ENCODE results near the gene TRIP4.

Gene TRIP4

GRCh38 chr15:64447536-64448315, 60.1 kb downstream of the TRIP4 start:
- DNase-seq (ENCODE audit: low read depth in 2 of 2) = no peak

GRCh38 chr15:64452988-64453688, 65.5 kb downstream of the TRIP4 start:
- no peak for DNase-seq (ENCODE audit: low read depth in 2 of 2)

DNA sequence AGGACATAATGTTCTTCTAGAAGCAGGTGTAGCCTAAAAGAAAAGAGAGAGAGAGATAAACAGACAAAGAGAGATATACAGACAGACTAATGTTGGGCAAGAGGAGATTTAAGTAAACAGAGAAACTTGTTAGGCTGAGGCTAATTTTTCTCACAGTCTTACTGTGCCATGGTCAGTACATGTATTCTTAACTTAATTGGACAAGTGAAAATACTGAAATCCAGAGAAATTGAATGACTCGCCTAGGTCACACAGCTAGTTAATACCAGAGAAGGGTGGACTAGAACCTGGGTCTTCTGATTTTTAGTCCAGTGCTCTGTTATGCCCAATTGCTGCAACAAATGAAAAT, 66.0 kb downstream of the TRIP4 start:
- no peak for DNase-seq (ENCODE audit: low read depth in 2 of 2)

DNA sequence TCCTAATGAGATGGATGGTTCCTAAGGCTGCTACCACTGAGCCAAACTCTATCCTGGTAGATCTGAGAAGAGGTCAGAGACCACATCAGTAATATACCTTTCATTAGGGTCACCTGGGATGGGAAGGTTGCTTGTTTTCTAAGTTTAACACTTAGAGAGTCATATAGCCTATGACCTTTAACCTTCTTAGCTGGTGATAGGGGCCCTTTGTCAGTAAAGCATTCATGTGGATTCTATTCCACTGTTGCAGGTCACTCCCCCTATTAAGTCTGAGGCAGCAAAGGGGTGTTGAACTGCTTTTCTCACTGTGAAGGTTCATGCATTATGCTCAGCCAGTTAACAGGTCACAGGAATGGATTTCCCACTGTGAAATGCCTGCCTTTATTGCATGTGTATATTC, 66.6 kb downstream of the TRIP4 start:
- no peak for DNase-seq (ENCODE audit: low read depth in 2 of 2)

- DNase-seq (ENCODE audit: low read depth in 2 of 2) = no peak
Observed at GRCh38 chr15:64455961-64456371, 68.3 kb downstream of the TRIP4 start.

DNA sequence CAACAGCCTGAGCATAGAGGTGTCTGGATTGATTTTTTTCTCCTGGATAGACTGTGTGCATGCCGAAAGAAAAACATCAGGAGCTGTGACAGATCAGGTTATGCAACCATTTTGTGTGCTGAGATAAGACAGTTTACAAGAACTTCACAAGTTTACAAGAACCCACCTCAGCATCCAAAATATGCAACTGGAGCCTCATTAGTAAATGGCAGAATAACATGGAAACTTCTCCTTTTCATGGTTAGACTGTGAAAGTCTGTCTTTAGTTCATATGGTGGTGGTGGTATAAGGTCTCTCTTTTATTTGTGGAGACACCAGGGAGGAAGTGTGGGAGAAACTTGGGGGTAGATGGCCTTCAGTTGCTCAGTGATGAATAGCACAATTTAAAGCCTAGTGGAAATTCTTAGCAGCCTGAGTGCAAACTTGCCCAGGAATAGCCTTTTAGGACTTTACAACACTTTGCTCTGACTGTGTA, 69.0 kb downstream of the TRIP4 start:
- DNase-seq (ENCODE audit: low read depth in 2 of 2) = no peak

DNA sequence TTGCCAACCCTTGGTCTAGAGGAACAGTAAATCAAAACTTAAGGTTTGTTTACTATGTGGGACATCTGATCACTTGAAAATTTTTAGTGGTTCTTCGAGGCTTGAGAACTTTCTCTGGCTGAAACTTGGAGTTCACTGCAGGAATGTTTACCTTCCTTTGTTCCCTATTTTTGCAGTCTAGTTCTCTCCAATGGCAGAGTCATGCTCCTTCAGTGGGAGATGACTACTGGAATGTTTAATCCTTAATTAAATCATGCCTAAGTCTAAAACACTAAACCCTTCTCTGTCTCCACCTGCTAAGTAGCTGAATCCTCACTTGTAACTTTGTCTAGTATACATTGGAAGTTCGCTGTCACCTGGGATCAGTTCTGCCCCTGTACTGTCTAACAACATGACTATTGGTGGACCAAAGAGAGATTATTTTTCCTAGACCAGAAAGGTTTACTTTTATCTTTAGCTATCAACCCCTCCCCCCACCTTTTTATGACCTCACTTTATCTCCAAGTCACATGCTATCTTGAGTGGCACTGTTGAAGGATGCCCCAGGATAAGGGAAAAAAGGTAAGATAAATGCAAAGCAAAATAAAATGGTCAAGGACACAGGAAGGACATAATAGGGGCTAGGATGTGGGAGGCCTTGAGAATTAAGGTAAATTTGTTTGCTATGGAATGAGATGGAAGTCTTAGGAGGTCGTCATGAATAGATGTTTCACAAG, 71.6 kb downstream of the TRIP4 start:
- DNase-seq (ENCODE audit: low read depth in 2 of 2) = no peak

- DNase-seq (ENCODE audit: low read depth in 2 of 2) = peak; percentile 86 to 92
Observed at GRCh38 chr15:64460206-64460723, 72.6 kb downstream of the TRIP4 start, which contains the start of gene ZNF609. Gene ZNF609, plus strand, starts transcription at chr15:64460578. Its CDS starts 38,842 bp downstream, at chr15:64499420.

DNA sequence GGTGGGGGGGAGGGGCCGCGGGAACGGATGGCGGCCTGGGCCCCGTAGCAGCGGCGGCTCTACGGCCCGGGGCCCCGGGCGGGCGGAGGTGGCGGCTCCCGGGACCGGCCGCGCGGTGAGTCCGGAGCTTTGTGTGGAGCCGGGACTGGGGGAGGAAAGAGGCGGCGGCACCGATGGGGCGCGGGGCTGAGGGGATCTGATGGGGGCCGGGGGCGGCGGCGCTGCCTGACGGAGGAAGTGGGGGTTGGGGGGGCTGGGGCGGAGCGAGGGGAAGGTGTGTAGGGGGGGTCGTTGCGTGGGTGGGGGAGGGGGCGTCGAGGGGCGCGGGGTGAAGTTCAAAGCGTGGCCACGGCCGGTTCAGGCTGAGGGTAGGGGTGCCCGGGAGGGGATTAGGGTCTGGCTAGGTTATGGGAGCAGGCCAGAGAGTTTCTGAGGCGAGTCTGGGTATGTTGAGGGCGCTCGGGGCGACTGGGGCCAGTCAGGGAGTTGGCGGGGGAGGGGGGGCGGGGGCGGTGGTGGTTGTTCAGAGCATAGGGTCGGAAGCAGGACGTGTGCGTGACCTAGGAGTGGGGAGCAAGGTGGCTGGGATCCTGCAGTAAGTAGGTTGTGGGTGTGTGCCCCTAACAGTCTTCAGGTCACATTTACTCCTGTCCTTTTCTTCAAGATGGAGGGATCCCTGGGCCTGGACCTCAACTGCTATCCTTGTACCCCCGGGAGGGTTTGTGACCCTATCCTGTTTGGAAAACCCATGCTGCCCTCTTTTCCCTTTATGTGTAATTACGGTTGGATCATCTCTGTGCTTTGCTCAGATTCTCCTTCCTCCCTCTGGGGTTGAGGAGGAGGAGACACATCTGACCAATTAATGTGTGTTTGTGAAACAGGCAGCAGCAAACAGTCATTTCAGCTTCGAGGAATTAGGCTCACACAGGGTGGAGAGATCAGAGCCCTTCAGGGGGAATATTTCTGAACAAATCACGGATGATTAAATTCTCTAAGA, 73.4 kb downstream of the TRIP4 start:
- no peak for DNase-seq (ENCODE audit: low read depth in 2 of 2)

DNA sequence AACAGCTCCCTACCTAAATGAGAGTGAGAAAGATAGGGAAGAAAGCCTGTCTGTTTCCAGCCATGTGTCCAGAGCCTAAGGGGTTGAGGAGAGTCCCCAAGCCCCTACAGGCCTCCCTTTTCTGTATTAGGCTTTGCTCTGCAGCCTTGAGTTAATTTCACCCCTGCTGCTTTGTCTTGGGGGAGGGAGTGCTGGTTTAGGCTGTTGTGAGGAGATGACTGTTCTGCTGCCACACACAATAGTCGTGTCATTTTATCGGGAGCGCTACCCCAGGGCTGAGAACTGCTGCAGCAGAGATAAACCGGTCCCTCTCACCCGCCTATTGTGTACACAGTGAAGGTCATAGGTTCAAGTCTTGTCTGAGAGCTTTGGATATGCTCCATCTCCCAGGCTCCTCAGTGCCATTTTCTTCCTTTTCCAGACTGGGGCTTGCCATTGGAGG, 74.1 kb downstream of the TRIP4 start:
- DNase-seq (ENCODE audit: low read depth in 2 of 2) = no peak

- no peak for DNase-seq (ENCODE audit: low read depth in 2 of 2)
Observed at GRCh38 chr15:64462492-64462891, 74.9 kb downstream of the TRIP4 start.

DNA sequence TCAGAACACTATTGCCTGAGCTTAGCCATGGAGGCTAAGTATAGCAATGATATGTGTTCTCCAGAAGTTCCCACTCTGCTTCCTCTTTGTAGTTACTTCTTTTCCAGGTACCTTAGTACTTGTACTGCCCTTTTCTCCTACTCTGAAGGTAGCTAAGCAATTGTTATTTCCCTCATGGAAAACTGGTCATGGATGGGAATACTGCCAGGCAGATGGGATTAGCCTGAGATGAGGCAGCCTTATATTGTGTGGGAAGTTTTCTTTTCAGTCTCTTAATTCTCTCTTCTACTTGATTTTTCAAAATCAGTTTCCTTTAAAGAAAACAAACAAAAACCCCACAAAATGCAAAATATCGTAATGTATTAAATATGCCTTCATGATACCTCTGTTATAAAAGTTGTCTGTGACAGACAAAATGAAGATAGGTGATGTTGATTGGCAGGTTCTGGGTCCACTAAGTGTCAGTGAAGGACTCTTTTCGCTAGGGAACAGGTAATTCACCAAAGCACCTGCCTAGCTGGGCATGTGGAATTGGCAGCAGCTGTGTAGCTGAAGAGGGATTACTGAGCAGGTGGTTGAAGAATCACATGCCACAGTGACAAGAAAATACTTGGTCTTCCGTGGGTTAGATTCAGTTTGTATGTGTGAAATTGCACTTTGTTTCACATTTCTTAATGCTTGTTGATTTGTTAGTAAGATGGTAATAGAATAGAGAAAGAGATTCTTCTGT, 76.8 kb downstream of the TRIP4 start:
- DNase-seq (ENCODE audit: low read depth in 2 of 2) = no peak

GRCh38 chr15:64466408-64467141, 78.9 kb downstream of the TRIP4 start:
- DNase-seq (ENCODE audit: low read depth in 2 of 2) = no peak

DNA sequence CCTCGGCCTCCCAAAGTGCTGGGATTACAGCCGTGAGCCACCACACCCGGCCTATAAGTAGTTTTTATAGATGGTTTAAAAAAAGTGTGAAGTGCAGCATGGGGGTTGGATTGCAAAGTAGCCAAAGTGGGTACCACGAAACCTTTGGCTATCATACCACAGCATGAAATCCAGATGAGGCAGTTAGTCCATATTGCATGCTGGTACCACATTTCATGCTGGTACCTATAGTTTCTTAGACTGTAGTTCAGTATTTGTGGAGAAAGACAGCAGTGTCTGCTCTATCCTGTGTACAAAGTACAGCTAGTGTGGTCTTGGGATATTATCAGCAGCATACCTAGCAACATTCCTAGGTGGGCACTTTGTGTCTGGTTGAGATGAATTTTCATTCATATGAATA, 84.5 kb downstream of the TRIP4 start:
- DNase-seq (ENCODE audit: low read depth in 2 of 2) = no peak

- no peak for DNase-seq (ENCODE audit: low read depth in 2 of 2)
Observed at GRCh38 chr15:64474846-64475245, 87.2 kb downstream of the TRIP4 start.

- DNase-seq (ENCODE audit: low read depth in 2 of 2) = no peak
Observed at GRCh38 chr15:64476550-64476949, 88.9 kb downstream of the TRIP4 start.

- DNase-seq (ENCODE audit: low read depth in 2 of 2) = no peak
Observed at GRCh38 chr15:64478863-64479262, 91.2 kb downstream of the TRIP4 start.

DNA sequence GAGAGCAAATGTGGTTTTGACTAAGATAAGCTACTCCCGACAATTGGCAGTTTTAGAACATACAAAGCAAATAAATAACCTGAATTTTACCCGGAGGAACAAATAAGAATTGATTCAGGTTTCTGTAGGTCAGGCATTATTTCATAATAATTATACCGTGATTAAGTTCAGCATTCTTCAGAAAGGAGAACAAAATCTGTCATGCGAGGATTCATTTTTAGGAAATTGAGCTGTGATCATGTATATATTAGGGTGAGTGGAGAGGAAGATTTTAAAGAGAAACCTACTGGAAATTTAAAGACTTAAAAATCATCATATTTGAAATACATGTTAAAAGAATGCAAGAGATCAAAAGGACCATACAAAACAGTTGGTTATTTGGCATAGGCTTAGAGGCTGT, 93.3 kb downstream of the TRIP4 start:
- DNase-seq (ENCODE audit: low read depth in 2 of 2) = no peak

GRCh38 chr15:64483749-64484148, 96.1 kb downstream of the TRIP4 start:
- no peak for DNase-seq (ENCODE audit: low read depth in 2 of 2)

DNA sequence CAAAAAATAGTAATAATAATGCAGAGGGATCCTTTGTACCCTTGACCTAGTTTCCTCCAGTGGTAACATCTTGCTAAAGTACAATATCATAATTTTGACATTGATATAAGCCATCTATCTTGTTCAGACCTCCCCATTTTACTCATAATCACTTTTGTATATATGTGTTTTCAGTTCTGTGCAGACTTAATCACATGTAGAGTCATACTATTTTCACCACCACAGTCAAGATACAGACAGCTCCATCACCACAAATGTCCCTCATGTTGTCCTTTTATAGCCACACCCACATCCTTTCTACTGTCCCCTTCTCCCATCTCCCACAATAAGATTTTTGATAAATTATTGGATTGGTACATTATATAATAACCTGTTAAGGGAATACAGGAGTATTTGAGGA, 98.2 kb downstream of the TRIP4 start:
- DNase-seq (ENCODE audit: low read depth in 2 of 2) = no peak

All from activated CD4-positive, alpha-beta T cell treated with anti-CD3 and anti-CD28 coated beads for 24 hours (primary cell).